ENCODE results near the gene UBE2V1. TPM values are rescaled to one million over a fixed set of nuclear protein-coding genes. Genes with fewer than 3 reads are reported as not detected.
A peak's percentile ranks its signal among the peaks of the same experiment; 100 is the strongest.

Gene UBE2V1
- total RNA-seq, 1 donor from 2014 or later, result 106 TPM

GRCh38 chr20:50128520-50128905, 15.6 kb upstream of the UBE2V1 start:
- Mint-ChIP-seq H3K36me3 (ENCODE audit: unreplicated experiment) (peaks cover 56% of the 10 kb centered on the region), H3K9me3 (ENCODE audit: unreplicated experiment) (no peaks in the 10 kb centered on the region), H3K27me3 (ENCODE audit: unreplicated experiment) (no peaks in the 10 kb centered on the region), H3K27ac (ENCODE audit: unreplicated experiment) (no peak overlapping the region), H3K4me1 (ENCODE audit: unreplicated experiment) (peaks cover 17% of the 10 kb centered on the region), H3K4me3 (ENCODE audit: unreplicated experiment) (no peak overlapping the region)
- no peak for DNase-seq (ENCODE audit: extremely low spot score, unreplicated experiment)
- no peak for TF ChIP-seq CTCF (IDR thresholded peaks at IDR 0.05)

- no peak overlapping the region for H3K4me3 Mint-ChIP-seq (ENCODE audit: unreplicated experiment)
- peaks cover 59% of the 10 kb centered on the region for H3K36me3 Mint-ChIP-seq (ENCODE audit: unreplicated experiment)
- H3K9me3 Mint-ChIP-seq (ENCODE audit: unreplicated experiment), result no peaks in the 10 kb centered on the region
- H3K4me1 Mint-ChIP-seq (ENCODE audit: unreplicated experiment), result peaks cover 17% of the 10 kb centered on the region
- no peaks in the 10 kb centered on the region for H3K27me3 Mint-ChIP-seq (ENCODE audit: unreplicated experiment)
- TF ChIP-seq CTCF (IDR thresholded peaks at IDR 0.05), result no peak
- H3K27ac Mint-ChIP-seq (ENCODE audit: unreplicated experiment), result no peak overlapping the region
- no peak for DNase-seq (ENCODE audit: extremely low spot score, unreplicated experiment)
Measured at GRCh38 chr20:50127587-50128519, 14.9 kb upstream of the UBE2V1 start.

- Mint-ChIP-seq H3K36me3 (ENCODE audit: unreplicated experiment) (peaks cover 56% of the 10 kb centered on the region), H3K9me3 (ENCODE audit: unreplicated experiment) (no peaks in the 10 kb centered on the region), H3K27me3 (ENCODE audit: unreplicated experiment) (no peaks in the 10 kb centered on the region), H3K4me3 (ENCODE audit: unreplicated experiment) (no peak overlapping the region), H3K4me1 (ENCODE audit: unreplicated experiment) (peaks cover 18% of the 10 kb centered on the region), H3K27ac (ENCODE audit: unreplicated experiment) (no peak overlapping the region)
- no peak for DNase-seq (ENCODE audit: extremely low spot score, unreplicated experiment)
- no peak for TF ChIP-seq CTCF (IDR thresholded peaks at IDR 0.05)
Measured at GRCh38 chr20:50126662-50127061, 13.7 kb upstream of the UBE2V1 start.

- TF ChIP-seq CTCF (IDR thresholded peaks at IDR 0.05), result no peak
- no peaks in the 10 kb centered on the region for H3K27me3 Mint-ChIP-seq (ENCODE audit: unreplicated experiment)
- DNase-seq (ENCODE audit: extremely low spot score, unreplicated experiment), result no peak
- H3K36me3 Mint-ChIP-seq (ENCODE audit: unreplicated experiment), result peaks cover 51% of the 10 kb centered on the region
- H3K9me3 Mint-ChIP-seq (ENCODE audit: unreplicated experiment), result no peaks in the 10 kb centered on the region
- H3K4me1 Mint-ChIP-seq (ENCODE audit: unreplicated experiment), result peaks cover 14% of the 10 kb centered on the region
- no peak overlapping the region for H3K4me3 Mint-ChIP-seq (ENCODE audit: unreplicated experiment)
- peak overlapping the region; percentile 20 for H3K27ac Mint-ChIP-seq (ENCODE audit: unreplicated experiment)
Measured at GRCh38 chr20:50125279-50125678, 12.3 kb upstream of the UBE2V1 start.

- no peak for DNase-seq (ENCODE audit: extremely low spot score, unreplicated experiment)
- H3K4me1 Mint-ChIP-seq (ENCODE audit: unreplicated experiment), result peaks cover 10% of the 10 kb centered on the region
- no peaks in the 10 kb centered on the region for H3K27me3 Mint-ChIP-seq (ENCODE audit: unreplicated experiment)
- H3K36me3 Mint-ChIP-seq (ENCODE audit: unreplicated experiment), result peaks cover 46% of the 10 kb centered on the region
- no peak overlapping the region for H3K27ac Mint-ChIP-seq (ENCODE audit: unreplicated experiment)
- TF ChIP-seq CTCF (IDR thresholded peaks at IDR 0.05), result no peak
- no peaks in the 10 kb centered on the region for H3K9me3 Mint-ChIP-seq (ENCODE audit: unreplicated experiment)
- H3K4me3 Mint-ChIP-seq (ENCODE audit: unreplicated experiment), result no peak overlapping the region
Measured at GRCh38 chr20:50124496-50124895, 11.5 kb upstream of the UBE2V1 start.

Measured in osteocyte (in vitro differentiated cells).